ENCODE measurements around the gene CCDC106.

CCDC106 gene

DNA sequence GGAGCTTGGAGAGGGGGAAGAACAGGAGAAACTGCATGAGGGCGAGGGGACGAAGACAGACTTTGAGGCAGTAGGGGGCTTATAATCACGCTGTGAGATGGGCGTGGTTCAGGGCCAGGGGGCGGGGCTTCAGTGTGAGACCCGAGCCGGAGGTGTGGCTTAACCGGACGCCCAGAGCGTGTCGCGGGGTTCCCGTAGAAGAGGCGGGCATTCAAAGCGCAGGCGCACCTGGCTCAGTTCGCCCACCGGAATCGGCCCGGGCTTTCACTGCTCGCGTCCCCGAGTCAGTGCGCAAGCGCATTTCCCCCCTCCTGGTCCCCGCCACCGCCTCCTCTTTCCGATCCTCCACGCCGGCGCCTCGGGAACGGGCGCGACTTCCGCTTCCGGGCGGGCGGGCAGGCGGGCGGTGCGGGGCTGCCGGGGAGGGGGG lies 42.8 kb upstream of the CCDC106 start:
- H3K9me2 ChIP-seq (replicated peaks; ENCODE audit: insufficient read depth, low read length) = no peaks in the 10 kb centered on the region
- H3K27ac ChIP-seq (ENCODE audit: low read length) = peak overlapping the region; percentile 68
- H3K9ac ChIP-seq (ENCODE audit: low read length) = peak overlapping the region; percentile 50; the same call in 1 of the 2 replicates
- peaks cover 29% of the 10 kb centered on the region for H3F3A ChIP-seq (ENCODE audit: insufficient read depth, low read length)
- no peak for TF ChIP-seq EZH2 (optimal IDR thresholded peaks at IDR 0.05; ENCODE audit: low read depth, low read length)
- TF ChIP-seq, protein P1, sequence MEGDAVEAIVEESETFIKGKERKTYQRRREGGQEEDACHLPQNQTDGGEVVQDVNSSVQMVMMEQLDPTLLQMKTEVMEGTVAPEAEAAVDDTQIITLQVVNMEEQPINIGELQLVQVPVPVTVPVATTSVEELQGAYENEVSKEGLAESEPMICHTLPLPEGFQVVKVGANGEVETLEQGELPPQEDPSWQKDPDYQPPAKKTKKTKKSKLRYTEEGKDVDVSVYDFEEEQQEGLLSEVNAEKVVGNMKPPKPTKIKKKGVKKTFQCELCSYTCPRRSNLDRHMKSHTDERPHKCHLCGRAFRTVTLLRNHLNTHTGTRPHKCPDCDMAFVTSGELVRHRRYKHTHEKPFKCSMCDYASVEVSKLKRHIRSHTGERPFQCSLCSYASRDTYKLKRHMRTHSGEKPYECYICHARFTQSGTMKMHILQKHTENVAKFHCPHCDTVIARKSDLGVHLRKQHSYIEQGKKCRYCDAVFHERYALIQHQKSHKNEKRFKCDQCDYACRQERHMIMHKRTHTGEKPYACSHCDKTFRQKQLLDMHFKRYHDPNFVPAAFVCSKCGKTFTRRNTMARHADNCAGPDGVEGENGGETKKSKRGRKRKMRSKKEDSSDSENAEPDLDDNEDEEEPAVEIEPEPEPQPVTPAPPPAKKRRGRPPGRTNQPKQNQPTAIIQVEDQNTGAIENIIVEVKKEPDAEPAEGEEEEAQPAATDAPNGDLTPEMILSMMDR (IDR thresholded peaks at IDR 0.05; ENCODE audit: low read length) = no peak
- no peak for TF ChIP-seq EZH2phosphoT487 (IDR thresholded peaks at IDR 0.05; ENCODE audit: low read length)
- peak overlapping the region; percentile 86 for H3K4me2 ChIP-seq (ENCODE audit: low read depth, low read length)
- peaks cover 36% of the 10 kb centered on the region for H3K79me2 ChIP-seq (ENCODE audit: low read length)
- H3K4me3 ChIP-seq (ENCODE audit: low read length) = peak overlapping the region; percentile 67
- no peaks in the 10 kb centered on the region for H3K9me3 ChIP-seq (replicated peaks; ENCODE audit: insufficient read depth, low read length)
- peak; percentile 98 for DNase-seq
- no peaks in the 10 kb centered on the region for H3K36me3 ChIP-seq (replicated peaks; ENCODE audit: insufficient read depth, low read length)
- no peaks in the 10 kb centered on the region for H4K20me1 ChIP-seq (ENCODE audit: insufficient read depth, low read length)
- H3K27me3 ChIP-seq (replicated peaks; ENCODE audit: insufficient read depth, low read length) = no peaks in the 10 kb centered on the region
- H3K4me1 ChIP-seq (ENCODE audit: low read length) = peaks cover 18% of the 10 kb centered on the region
- H2AFZ ChIP-seq (ENCODE audit: low read length) = 0 out of 2 replicates have a peak overlapping the region, but pooled peaks have one; percentile 34

DNA sequence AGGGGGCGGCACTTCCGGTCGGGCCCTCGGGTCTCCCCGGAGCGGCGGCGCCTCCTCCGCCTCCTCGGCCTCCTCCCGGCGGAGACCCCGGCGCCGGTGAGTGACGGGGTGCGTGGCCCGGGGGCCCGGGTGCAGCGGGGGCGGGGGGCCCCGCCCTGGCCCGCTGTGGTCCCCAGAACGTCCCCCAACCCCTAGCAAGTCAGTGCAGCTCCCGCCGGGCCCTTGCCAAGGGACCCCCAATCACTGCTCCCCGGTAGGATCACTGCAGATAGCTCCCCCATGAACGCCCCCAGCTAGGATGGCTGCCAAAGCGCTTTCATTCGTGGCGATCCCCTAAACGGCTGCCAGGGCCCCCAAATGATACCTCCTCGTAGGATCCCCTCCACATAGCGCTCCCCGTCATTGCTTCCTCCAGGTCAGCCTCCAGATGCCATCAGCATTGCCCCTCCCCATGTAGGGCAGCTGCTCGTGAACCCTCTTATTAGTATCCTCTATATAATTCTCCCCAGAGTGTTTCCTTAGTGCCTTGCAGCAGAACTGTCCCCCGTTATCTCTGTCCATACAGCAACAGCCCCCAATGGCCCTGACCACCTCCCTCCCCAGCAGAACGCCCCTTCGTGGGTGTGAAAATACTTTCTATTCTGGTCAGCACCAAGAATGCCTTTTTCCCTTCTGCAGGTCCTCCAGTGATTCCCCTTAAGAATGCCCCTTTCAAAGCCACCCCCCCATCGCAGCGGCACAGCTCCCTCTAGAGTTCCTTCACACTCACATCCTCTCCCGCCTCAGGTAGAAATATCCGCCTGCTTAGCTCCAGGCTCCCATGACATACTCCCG lies 42.2 kb upstream of the CCDC106 start, which contains the start of gene ZNF865:
TSS of gene ZNF865 (plus strand) at position 11 of the 834 bp plus-strand sequence. CDS start 7,972 bp downstream, outside the sequence.
- DNase-seq = peak; percentile 71
- H3K79me2 ChIP-seq (ENCODE audit: low read length) = peaks cover 36% of the 10 kb centered on the region
- no peaks in the 10 kb centered on the region for H3K9me3 ChIP-seq (replicated peaks; ENCODE audit: insufficient read depth, low read length)
- H3K4me1 ChIP-seq (ENCODE audit: low read length) = peaks cover 16% of the 10 kb centered on the region
- peak within 1 kb of the TSS; percentile 67 for H3K4me3 ChIP-seq (ENCODE audit: low read length)
- peak within 1 kb of the TSS; percentile 86 for H3K4me2 ChIP-seq (ENCODE audit: low read depth, low read length)
- H3K9ac ChIP-seq (ENCODE audit: low read length) = peak within 1 kb of the TSS; percentile 74
- H3K9me2 ChIP-seq (replicated peaks; ENCODE audit: insufficient read depth, low read length) = no peaks in the 10 kb centered on the region
- TF ChIP-seq EZH2 (optimal IDR thresholded peaks at IDR 0.05; ENCODE audit: low read depth, low read length) (no peak), EZH2phosphoT487 (IDR thresholded peaks at IDR 0.05; ENCODE audit: low read length) (no peak)
- TF ChIP-seq, protein P1 (IDR thresholded peaks at IDR 0.05; ENCODE audit: low read length) = peak; percentile 84
- peak within 1 kb of the TSS; percentile 78 for H2AFZ ChIP-seq (ENCODE audit: low read length)
- H3K36me3 ChIP-seq (replicated peaks; ENCODE audit: insufficient read depth, low read length) = no peaks in the 10 kb centered on the region
- no peaks in the 10 kb centered on the region for H4K20me1 ChIP-seq (ENCODE audit: insufficient read depth, low read length)
- no peaks in the 10 kb centered on the region for H3K27me3 ChIP-seq (replicated peaks; ENCODE audit: insufficient read depth, low read length)
- H3F3A ChIP-seq (ENCODE audit: insufficient read depth, low read length) = peaks cover 24% of the 10 kb centered on the region
- H3K27ac ChIP-seq (ENCODE audit: low read length) = peak within 1 kb of the TSS; percentile 68

DNA sequence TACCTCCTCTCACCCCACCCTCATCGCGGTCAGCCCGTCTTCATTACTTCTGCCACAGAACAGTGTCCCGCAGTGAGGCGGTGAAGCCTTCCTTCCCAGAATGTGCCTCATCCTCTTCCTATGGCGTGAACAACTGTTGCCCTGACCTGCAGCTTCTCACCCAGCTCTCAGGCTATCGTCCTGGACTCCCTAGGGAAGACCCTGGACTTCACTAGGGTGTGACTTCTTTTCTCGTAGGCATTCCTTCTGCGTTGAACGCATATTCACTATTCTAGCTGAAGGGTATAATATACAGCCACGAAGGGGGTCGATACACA lies 41.6 kb upstream of the CCDC106 start:
- H3K9me2 ChIP-seq (replicated peaks; ENCODE audit: insufficient read depth, low read length) = no peaks in the 10 kb centered on the region
- H3K9ac ChIP-seq (ENCODE audit: low read length) = peak overlapping the region; percentile 74; the same call in 1 of the 2 replicates
- H3K4me1 ChIP-seq (ENCODE audit: low read length) = peaks cover 11% of the 10 kb centered on the region
- H3K4me2 ChIP-seq (ENCODE audit: low read depth, low read length) = peak overlapping the region; percentile 51
- H2AFZ ChIP-seq (ENCODE audit: low read length) = 0 out of 2 replicates have a peak overlapping the region, but pooled peaks have one; percentile 1
- H3K9me3 ChIP-seq (replicated peaks; ENCODE audit: insufficient read depth, low read length) = no peaks in the 10 kb centered on the region
- H3K4me3 ChIP-seq (ENCODE audit: low read length) = peak overlapping the region; percentile 67
- H3K36me3 ChIP-seq (replicated peaks; ENCODE audit: insufficient read depth, low read length) = no peaks in the 10 kb centered on the region
- TF ChIP-seq EZH2phosphoT487 (IDR thresholded peaks at IDR 0.05; ENCODE audit: low read length) = no peak
- TF ChIP-seq EZH2 (optimal IDR thresholded peaks at IDR 0.05; ENCODE audit: low read depth, low read length) = no peak
- TF ChIP-seq, protein P1 (IDR thresholded peaks at IDR 0.05; ENCODE audit: low read length) = no peak
- H3K79me2 ChIP-seq (ENCODE audit: low read length) = peaks cover 39% of the 10 kb centered on the region
- peaks cover 20% of the 10 kb centered on the region for H3F3A ChIP-seq (ENCODE audit: insufficient read depth, low read length)
- peak overlapping the region; percentile 65; the same call in 1 of the 2 replicates for H3K27ac ChIP-seq (ENCODE audit: low read length)
- no peaks in the 10 kb centered on the region for H4K20me1 ChIP-seq (ENCODE audit: insufficient read depth, low read length)
- H3K27me3 ChIP-seq (replicated peaks; ENCODE audit: insufficient read depth, low read length) = no peaks in the 10 kb centered on the region
- DNase-seq = no peak

Data from MM.1S (cell line).